Neural cell (in vitro differentiated cells): ENCODE measurements around the gene GPR150. TPM values are rescaled to one million over a fixed set of nuclear protein-coding genes. Genes with fewer than 3 reads are reported as not detected.

Experiments
- H2AFZ ChIP-seq: fragments of 200-600, 300-800 bp; sonication (generic), shearing (Covaris generic); 2 replicates; pipeline ENCODE4 v1.6.0; 2014; ENCODE audit warnings: low read depth, mild to moderate bottlenecking, antibody characterized with exemption, low read length, moderate library complexity
- H3F3A ChIP-seq: fragments of 200-600 bp; shearing (Covaris generic); 2 replicates; pipeline ENCODE4 v1.6.1; 2016; ENCODE audit warnings: mild to moderate bottlenecking, moderate library complexity, mixed read lengths, antibody characterized with exemption, low read length; ENCODE audit not compliant: insufficient read depth, poor library complexity, severe bottlenecking
- H3K27ac ChIP-seq: fragments of 200-600, 300-800 bp; sonication (generic), shearing (Covaris generic); 2 replicates; pipeline ENCODE4 v1.5.1; 2014; ENCODE audit warnings: mild to moderate bottlenecking, low read length, moderate library complexity
- H3K27me3 ChIP-seq: fragments of 300-800, 200-600 bp; sonication (generic), shearing (Covaris generic); 2 replicates; pipeline ENCODE4 v1.6.0; 2014; ENCODE audit warnings: mild to moderate bottlenecking, low read depth, low read length, moderate library complexity; ENCODE audit not compliant: insufficient read depth
- H3K36me3 ChIP-seq: fragments of 300-800, 200-600 bp; sonication (generic), shearing (Covaris generic); 2 replicates; pipeline ENCODE4 v1.5.1; 2014; ENCODE audit warnings: mild to moderate bottlenecking, antibody characterized with exemption, low read length, moderate library complexity; ENCODE audit not compliant: insufficient read depth
- H3K4me2 ChIP-seq: fragments of 300-800, 200-600 bp; sonication (generic), shearing (Covaris generic); 2 replicates; pipeline ENCODE4 v1.6.0; 2014; ENCODE audit warnings: mild to moderate bottlenecking, low read length
- H3K4me3 ChIP-seq: fragments of 300-800, 200-600 bp; sonication (generic), shearing (Covaris generic); 2 replicates; pipeline ENCODE4 v1.5.1; 2014; ENCODE audit warnings: mild to moderate bottlenecking, low read length, moderate library complexity
- H3K79me2 ChIP-seq: fragments of 200-600 bp; shearing (Covaris generic); replicated peaks from 2 replicates; pipeline ENCODE4 v1.6.0; 2014; ENCODE audit warnings: mild to moderate bottlenecking, low read length, moderate library complexity; ENCODE audit not compliant: insufficient read depth
- H3K9ac ChIP-seq: fragments of 300-800, 200-600 bp; sonication (generic), shearing (Covaris generic); 2 replicates; pipeline ENCODE4 v1.6.1; 2016; ENCODE audit warnings: mild to moderate bottlenecking, low read length, mixed read lengths
- H3K9me2 ChIP-seq: fragments of 200-600 bp; shearing (Covaris generic); 2 replicates; pipeline ENCODE4 v1.6.1; 2016; ENCODE audit warnings: mild to moderate bottlenecking, low read length, mixed read lengths; ENCODE audit not compliant: insufficient read depth
- H3K9me3 ChIP-seq: fragments of 200-600, 300-800 bp; sonication (generic), shearing (Covaris generic); 2 replicates; pipeline ENCODE4 v1.6.1; 2016; ENCODE audit warnings: mild to moderate bottlenecking, mixed run types, low read length, moderate library complexity, mixed read lengths
- H4K20me1 ChIP-seq: fragments of 200-600 bp; shearing (Covaris generic); 2 replicates; pipeline ENCODE4 v1.6.1; 2016; ENCODE audit warnings: mild to moderate bottlenecking, mixed run types; ENCODE audit not compliant: insufficient read depth
- CTCF ChIP-seq: fragments of 450-650 bp; IDR thresholded peaks from 2 replicates; pipeline ENCODE4 v1.5.1; 2014; ENCODE audit warnings: antibody characterized with exemption, mild to moderate bottlenecking, moderate library complexity; ENCODE audit not compliant: poor library complexity, severe bottlenecking
- EP300 ChIP-seq: fragments of 450-650 bp; conservative IDR thresholded peaks from 2 replicates; pipeline ENCODE4 v1.6.1; 2014; ENCODE audit warnings: antibody characterized with exemption, mild to moderate bottlenecking, moderate library complexity; ENCODE audit not compliant: poor library complexity, severe bottlenecking
- EZH2 ChIP-seq: fragments of 200-600, 300-800 bp; shearing (Covaris generic), sonication (generic); IDR thresholded peaks from 2 replicates; pipeline ENCODE4 v1.6.1; 2014; ENCODE audit warnings: antibody characterized with exemption, low read length, borderline replicate concordance, mild to moderate bottlenecking; ENCODE audit not compliant: insufficient read depth, poor library complexity, severe bottlenecking
- MXI1 ChIP-seq: fragments of 450-650 bp; conservative IDR thresholded peaks from 2 replicates; pipeline ENCODE4 v1.6.1; 2014; ENCODE audit warnings: antibody characterized with exemption, mild to moderate bottlenecking; ENCODE audit not compliant: poor library complexity, severe bottlenecking
- POLR2AphosphoS5 ChIP-seq: IDR thresholded peaks from 2 replicates; pipeline ENCODE4 v1.6.1; 2012
- RAD21 ChIP-seq: fragments of 450-650 bp; conservative IDR thresholded peaks from 2 replicates; pipeline ENCODE4 v1.6.1; 2014; ENCODE audit warnings: antibody characterized with exemption, mild to moderate bottlenecking, moderate library complexity
- SMC3 ChIP-seq: fragments of 450-650 bp; conservative IDR thresholded peaks from 2 replicates; pipeline ENCODE4 v1.6.1; 2014; ENCODE audit warnings: antibody characterized with exemption, mild to moderate bottlenecking, moderate library complexity; ENCODE audit not compliant: poor library complexity
- TAF1 ChIP-seq: IDR thresholded peaks from 2 replicates; pipeline ENCODE4 v1.6.1; 2012; ENCODE audit warnings: low read depth
- polyA plus RNA-seq: library from polyadenylated mRNA; depleted of rRNA; stranded (reverse); fragments of >200 nt; gene quantifications from 2 replicates; pipeline ENCODE4 v1.2.3, GENCODE V29; 2014
- TF ChIP-seq, protein P1 (sequence below): IDR thresholded peaks from 2 replicates; pipeline ENCODE4 v1.6.1; 2012; ENCODE audit warnings: borderline replicate concordance

The GPR150 gene
- polyA plus RNA-seq, 1 donor from 2014 or later: not detected

DNA sequence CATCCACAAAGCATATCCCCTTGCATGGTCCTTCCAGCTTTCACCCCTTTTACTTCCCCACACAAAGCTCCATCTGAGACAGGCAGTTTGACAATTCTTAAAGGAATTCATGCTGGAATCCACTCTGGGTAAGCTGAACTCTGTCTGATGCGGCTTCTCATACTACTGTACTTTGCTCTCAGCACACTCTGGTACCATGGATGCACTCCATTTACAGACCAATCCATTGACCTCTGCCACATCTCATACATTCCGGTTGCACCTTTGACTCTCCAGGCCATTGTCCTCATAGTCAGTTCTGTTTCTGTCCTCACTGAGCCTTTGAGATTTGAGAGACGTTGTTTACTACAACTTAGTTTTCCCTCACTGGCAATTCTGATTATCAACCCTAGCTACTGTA, 50.7 kb downstream of the GPR150 start:
- no peaks in the 10 kb centered on the region for H3K79me2 ChIP-seq
- no peak overlapping the region for H3K4me2 ChIP-seq
- H3K4me3 ChIP-seq: no peak overlapping the region
- no peaks in the 10 kb centered on the region for H3K9me3 ChIP-seq
- no peaks in the 10 kb centered on the region for H3K36me3 ChIP-seq
- no peak overlapping the region for H3K9ac ChIP-seq
- H3K27me3 ChIP-seq: no peaks in the 10 kb centered on the region
- no peak overlapping the region for H2AFZ ChIP-seq
- no peaks in the 10 kb centered on the region for H4K20me1 ChIP-seq
- no peaks in the 10 kb centered on the region for H3F3A ChIP-seq
- TF ChIP-seq SMC3 (no peak), CTCF (no peak), TAF1 (no peak), POLR2AphosphoS5 (no peak), RAD21 (no peak), MXI1 (no peak), EZH2 (no peak), EP300 (no peak)
- TF ChIP-seq, protein P1, sequence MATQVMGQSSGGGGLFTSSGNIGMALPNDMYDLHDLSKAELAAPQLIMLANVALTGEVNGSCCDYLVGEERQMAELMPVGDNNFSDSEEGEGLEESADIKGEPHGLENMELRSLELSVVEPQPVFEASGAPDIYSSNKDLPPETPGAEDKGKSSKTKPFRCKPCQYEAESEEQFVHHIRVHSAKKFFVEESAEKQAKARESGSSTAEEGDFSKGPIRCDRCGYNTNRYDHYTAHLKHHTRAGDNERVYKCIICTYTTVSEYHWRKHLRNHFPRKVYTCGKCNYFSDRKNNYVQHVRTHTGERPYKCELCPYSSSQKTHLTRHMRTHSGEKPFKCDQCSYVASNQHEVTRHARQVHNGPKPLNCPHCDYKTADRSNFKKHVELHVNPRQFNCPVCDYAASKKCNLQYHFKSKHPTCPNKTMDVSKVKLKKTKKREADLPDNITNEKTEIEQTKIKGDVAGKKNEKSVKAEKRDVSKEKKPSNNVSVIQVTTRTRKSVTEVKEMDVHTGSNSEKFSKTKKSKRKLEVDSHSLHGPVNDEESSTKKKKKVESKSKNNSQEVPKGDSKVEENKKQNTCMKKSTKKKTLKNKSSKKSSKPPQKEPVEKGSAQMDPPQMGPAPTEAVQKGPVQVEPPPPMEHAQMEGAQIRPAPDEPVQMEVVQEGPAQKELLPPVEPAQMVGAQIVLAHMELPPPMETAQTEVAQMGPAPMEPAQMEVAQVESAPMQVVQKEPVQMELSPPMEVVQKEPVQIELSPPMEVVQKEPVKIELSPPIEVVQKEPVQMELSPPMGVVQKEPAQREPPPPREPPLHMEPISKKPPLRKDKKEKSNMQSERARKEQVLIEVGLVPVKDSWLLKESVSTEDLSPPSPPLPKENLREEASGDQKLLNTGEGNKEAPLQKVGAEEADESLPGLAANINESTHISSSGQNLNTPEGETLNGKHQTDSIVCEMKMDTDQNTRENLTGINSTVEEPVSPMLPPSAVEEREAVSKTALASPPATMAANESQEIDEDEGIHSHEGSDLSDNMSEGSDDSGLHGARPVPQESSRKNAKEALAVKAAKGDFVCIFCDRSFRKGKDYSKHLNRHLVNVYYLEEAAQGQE: no peak
- no peak overlapping the region for H3K27ac ChIP-seq
- H3K9me2 ChIP-seq: no peaks in the 10 kb centered on the region

Other genes starting within 250 kb of the GPR150 start
- not detected in 2 replicates for gene FAM81B, start 228.7 kb upstream of the GPR150 start, polyA plus RNA-seq
- gene SKIC3, start 65.1 kb upstream of the GPR150 start, polyA plus RNA-seq: 119 and 145 TPM in 2 replicates
- gene ARSK, start 65.0 kb upstream of the GPR150 start, polyA plus RNA-seq: 2.8 and 3.7 TPM in 2 replicates
- not detected in 2 replicates for gene RFESD, start 26.7 kb downstream of the GPR150 start, polyA plus RNA-seq
- 1.1 and 5.8 TPM in 2 replicates for gene SPATA9, start 62.9 kb downstream of the GPR150 start, polyA plus RNA-seq
- 79.0 and 99.4 TPM in 2 replicates for gene RHOBTB3, start 111.2 kb downstream of the GPR150 start, polyA plus RNA-seq
- gene GLRX, start 202.6 kb downstream of the GPR150 start, polyA plus RNA-seq: 50.9 and 54.0 TPM in 2 replicates